Head of caudate nucleus (tissue), 42 donors: ENCODE measurements around the gene FRA10AC1.
A peak's percentile ranks its signal among the peaks of the same experiment; 100 is the strongest.
"Not testable (repeated sequence)": the region's sequence is repeated elsewhere in the genome, so short reads cannot be mapped to it uniquely, and the experiment has no call there.

Experiments
- DNase-seq, 42 donors: peaks; one replicate each; pipeline versions ENCODE4 v3.0.0 to v3.0.0-alpha.2; 2020 to 2021; ENCODE audit warnings: mixed read lengths in 7 of 42
- intact Hi-C: fragments of 100-400 bp; cut with DNase I; formaldehyde crosslinking; loops from one replicate; pipeline ENCODE4 v1.15.0; 2022

Gene FRA10AC1

GRCh38 chr10:93707623-93708022 lies 5.2 kb upstream of the FRA10AC1 start:
- intact Hi-C loops, result loop anchor here (10.0 kb wide), 1 partner anchor 47 kb away; the partner anchor contains the start of gene LGI1
- no peak for DNase-seq

GRCh38 chr10:93704451-93704850 lies 2.1 kb upstream of the FRA10AC1 start:
- intact Hi-C loops, result loop anchor here (5.0 to 10.0 kb wide), 2 partner anchors 50 to 113 kb away; partner anchors contain the start of gene LGI1
- no peak for DNase-seq

GRCh38 chr10:93703841-93704240 lies 1.4 kb upstream of the FRA10AC1 start:
- no peak for DNase-seq
- intact Hi-C loops, result loop anchor here (5.0 to 10.0 kb wide), 2 partner anchors 51 to 113 kb away; partner anchors contain the start of gene LGI1

- DNase-seq, result peak in 24 of 42 donors; percentile 6 to 69 (median 28)
- intact Hi-C loops, result loop anchor here (5.0 to 10.0 kb wide), 2 partner anchors 52 to 114 kb away; partner anchors contain the start of gene LGI1
Measured at GRCh38 chr10:93703066-93703465, 674 bp upstream of the FRA10AC1 start.

- intact Hi-C loops, result loop anchor here (5.0 to 10.0 kb wide), 2 partner anchors 53 to 115 kb away; partner anchors contain the start of gene LGI1
- DNase-seq, result peak in 14 of 42 donors; percentile 8 to 44 (median 20)
Measured at GRCh38 chr10:93701866-93702209, 554 bp downstream of the FRA10AC1 start.

DNA sequence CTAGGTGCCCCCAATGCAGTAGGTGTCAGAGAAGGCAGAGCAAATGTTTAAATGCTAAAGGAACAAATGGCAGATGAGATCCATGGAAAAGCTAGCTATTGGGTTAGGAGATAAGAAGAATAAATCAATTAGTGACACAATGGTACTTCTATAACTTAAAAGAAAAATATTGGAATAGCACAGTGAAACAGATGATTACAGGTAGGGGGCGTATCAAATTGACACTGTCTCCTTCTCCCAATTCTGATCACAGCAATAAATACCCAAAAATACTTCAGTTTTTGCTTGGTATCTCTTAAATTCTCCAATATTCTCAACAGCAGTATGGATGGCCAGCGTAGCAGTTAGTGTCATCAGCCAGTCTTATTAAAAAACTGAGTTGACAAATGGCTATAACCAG lies 5.2 kb downstream of the FRA10AC1 start:
- DNase-seq, result no peak
- intact Hi-C loops, result no loop called here

DNA sequence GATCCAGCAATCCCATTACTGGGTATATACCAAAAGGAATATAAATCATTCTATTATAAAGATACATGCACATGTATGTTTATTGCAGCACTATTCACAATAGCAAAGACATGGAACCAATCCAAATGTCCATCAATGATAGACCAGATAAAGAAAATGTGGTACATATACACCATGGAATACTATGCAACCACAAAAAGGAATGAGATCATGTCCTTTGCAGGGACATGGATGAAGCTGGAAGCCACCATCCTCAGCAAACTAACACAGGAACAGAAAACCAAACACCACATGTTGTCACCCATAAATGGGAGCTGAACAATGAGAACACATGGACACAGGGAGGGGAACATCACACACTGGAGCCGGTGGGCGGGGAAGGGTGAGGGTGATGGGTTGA lies 5.8 kb downstream of the FRA10AC1 start:
- intact Hi-C loops, DNase-seq: not testable (repeated sequence)

- intact Hi-C loops, result no loop called here
- no peak for DNase-seq
Measured at GRCh38 chr10:93695740-93696139, 6.7 kb downstream of the FRA10AC1 start.

DNA sequence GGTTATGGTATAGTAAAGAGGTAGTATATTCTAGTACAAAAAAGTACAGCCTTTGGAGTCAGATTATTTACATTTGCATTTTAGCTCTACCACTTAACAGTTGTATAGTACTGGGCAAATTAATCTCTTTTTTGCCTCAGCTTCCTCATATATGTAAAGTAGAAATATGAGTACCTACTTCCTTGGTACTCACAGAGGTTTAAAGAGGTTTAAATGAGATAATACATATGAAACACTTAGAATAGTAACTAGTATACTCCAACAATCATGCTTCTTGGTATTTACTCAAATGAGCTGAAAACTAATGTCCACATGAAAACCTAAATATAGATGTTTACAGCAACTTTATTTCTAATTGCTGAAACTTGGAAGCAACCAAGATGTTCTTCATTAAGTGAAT lies 14.7 kb downstream of the FRA10AC1 start:
- no peak for DNase-seq
- intact Hi-C loops, result no loop called here

GRCh38 chr10:93680412-93681047 lies 21.9 kb downstream of the FRA10AC1 start:
- intact Hi-C loops, result no loop called here
- peak in 2 of 42 donors; percentile 11 to 31 for DNase-seq

DNA sequence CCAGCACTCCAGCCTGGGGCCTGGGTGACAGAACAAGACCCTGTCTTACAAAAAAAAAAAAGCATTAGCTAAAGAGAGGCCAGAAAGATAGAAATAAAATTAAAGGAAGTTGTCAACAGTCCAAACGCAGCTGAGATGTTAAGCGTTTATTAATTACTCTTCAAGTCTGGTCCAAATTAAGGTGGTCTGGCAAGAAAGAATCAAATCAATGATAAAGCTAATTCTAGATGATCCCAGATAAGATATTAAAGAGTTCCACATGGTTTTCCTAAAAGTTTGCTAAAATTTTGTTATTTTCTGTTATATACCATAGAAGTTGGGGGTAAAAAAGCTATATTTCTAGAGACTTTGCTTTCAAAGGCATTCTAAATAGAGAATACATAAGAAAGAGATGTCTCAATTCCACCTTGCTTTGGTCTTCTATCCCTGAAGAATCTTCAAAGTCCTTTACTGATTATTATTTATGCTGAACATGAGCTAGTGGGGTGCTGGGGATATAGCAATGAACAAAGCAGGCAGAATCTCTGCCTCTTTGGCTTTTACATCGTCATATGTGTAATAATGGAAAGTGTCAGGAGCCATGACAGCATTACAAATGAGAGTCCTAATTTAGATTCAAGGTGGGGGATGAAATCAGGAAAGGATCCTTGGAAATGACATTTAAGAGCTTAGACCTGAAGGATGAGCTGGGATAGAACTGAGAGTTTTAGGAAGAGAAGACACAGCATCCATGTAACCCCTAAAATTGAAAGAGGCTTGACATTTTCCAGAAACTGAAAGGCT lies 23.4 kb downstream of the FRA10AC1 start:
- intact Hi-C loops, result no loop called here

GRCh38 chr10:93678386-93678785 lies 24.0 kb downstream of the FRA10AC1 start:
- no peak for DNase-seq
- intact Hi-C loops, result no loop called here

More for the DNA sequence above, 23.4 kb downstream of the FRA10AC1 start:
- peak in 2 of 42 donors; percentile 13 to 24 for DNase-seq

DNA sequence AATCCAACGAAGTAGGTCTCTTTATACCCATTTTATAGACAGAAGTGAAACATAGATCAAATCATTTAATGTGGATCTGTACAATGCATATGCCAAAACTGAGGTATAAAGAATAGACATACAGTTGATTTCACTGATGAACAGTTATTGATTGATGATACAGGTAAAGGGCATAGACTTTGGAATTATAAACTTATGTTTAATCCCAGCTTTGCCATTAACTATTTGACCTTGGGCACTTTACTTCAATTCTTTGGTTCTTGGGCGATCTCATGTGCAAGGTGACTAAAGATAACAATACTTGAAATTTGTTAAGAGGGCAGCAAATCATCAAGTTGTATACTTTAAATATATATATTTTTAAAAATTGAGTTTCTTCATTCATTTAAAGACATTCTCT lies 28.6 kb downstream of the FRA10AC1 start:
- intact Hi-C loops, result no loop called here

DNA sequence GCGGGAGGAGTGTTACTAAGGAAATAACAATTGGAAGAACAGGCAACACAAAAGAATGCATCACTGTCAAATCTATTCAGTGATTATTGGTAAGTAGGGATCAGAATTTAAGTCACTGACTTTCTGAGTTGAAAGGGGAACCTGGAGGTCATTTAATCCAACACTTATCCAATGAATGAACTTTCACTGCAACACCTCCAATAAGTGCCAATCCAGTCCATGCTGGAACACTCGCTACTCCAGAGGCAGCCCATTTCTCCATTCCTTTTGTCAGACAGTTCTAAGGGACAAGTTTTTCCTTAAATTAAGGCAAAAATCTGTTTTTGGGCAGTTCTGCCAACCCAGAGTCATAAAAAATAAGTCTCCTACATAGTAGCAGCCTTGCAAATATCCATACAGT lies 29.5 kb downstream of the FRA10AC1 start:
- DNase-seq, result no peak
- intact Hi-C loops, result no loop called here

More for the DNA sequence above, 28.6 kb downstream of the FRA10AC1 start:
- no peak for DNase-seq

GRCh38 chr10:93672022-93672678 lies 30.2 kb downstream of the FRA10AC1 start:
- DNase-seq, result no peak
- intact Hi-C loops, result no loop called here

GRCh38 chr10:93671042-93671441 lies 31.4 kb downstream of the FRA10AC1 start:
- DNase-seq, result no peak
- intact Hi-C loops, result no loop called here

- DNase-seq, result no peak
- intact Hi-C loops, result no loop called here
Measured at GRCh38 chr10:93670372-93670771, 32.0 kb downstream of the FRA10AC1 start.

DNA sequence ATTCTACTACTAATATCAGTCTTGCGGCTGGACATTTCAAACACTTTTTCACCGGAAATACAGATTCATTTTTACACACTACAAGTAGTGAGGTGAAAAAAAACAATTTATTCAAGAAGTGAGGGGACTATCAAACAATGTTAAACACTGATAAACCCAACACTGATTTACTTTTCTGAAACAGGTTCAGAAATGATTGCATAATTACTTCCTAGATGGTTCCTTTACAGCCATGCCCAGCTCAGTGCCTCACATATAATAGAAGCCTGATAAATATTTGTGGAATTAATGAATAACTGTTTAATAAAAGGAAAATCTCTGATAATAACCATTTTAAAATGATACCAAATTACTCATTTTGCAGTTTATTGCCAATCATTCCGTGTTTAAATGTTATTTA lies 34.6 kb downstream of the FRA10AC1 start:
- no peak for DNase-seq

DNA sequence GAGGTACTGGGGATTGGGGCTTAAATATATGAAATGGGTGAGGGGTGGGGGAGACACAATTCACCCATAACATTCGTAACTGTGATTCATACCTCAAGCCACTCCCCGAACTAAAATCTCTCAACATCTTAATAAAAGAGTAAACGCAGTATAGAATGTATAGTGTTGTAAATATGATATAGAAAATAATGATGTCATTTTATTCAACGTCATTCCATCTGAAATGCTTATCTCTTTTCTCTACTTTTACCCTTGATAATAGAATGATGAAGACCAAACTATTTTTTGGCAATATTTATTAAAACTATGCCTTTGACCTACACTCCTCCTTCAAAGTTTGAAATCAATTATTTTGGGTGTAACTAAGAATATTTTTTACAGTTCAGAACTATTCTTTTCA lies 36.4 kb downstream of the FRA10AC1 start:
- intact Hi-C loops, result loop anchor here (10.0 kb wide), 1 partner anchor 111 kb away; no protein-coding TSS in a partner anchor
- DNase-seq, result no peak

More for the DNA sequence above, 34.6 kb downstream of the FRA10AC1 start:
- intact Hi-C loops, result loop anchor here (10.0 kb wide), 1 partner anchor 113 kb away; no protein-coding TSS in a partner anchor

- intact Hi-C loops, result no loop called here
- no peak for DNase-seq
Measured at GRCh38 chr10:93657757-93658156, 44.6 kb downstream of the FRA10AC1 start.
